Stimulated activated CD8-positive, alpha-beta memory T cell treated with anti-CD3 and anti-CD28 coated beads, Interleukin-2, amount 100 ng/mL, for 1 hour (primary cell): ENCODE measurements around the gene HACD4.
"Not testable (repeated sequence)": the region's sequence is repeated elsewhere in the genome, so short reads cannot be mapped to it uniquely, and the experiment has no call there.

Experiments
- DNase-seq, 2 donors: peaks; one replicate each; pipeline ENCODE4 v3.0.0-alpha.2; 2020; ENCODE audit warnings: low read depth in 2 of 2

Gene HACD4

DNA sequence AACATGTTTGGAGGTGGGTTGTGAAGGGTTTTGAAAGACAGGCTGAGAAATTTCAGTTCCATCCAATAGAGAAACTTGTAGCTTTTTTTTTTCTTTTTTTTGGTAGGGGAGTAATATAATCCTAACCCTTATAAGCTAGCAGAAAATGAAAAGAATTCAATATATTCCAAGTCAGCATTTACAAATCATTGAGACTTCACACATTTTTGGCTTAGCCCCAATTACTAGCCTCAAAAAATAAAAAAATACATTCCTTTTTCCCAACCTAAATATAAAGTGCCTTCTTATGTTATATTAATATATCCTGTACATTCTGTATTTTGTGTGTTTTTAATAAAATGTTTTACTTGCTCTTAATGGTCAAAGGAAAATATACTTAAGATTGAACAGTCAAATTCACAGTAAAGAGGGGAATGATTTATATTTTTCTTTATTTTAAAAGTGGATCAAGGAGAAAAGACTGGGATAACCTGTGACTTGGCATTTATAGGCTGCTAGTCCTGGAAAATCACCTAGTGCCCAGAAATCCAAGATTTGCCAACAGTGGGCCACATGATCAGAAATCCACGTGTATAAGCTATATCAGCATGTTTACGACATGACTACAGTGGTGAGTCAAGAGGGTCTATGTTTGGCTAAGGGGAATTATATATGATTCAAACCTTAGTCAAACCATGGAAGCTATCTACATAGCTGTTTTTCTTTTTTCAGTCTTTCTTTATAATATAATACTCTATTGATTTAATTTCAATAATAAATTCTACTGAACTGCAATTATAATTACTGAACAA lies 14.5 kb downstream of the HACD4 start:
- DNase-seq = no peak

GRCh38 chr9:21015995-21016394 lies 15.4 kb downstream of the HACD4 start:
- no peak for DNase-seq

GRCh38 chr9:21015129-21015815 lies 16.2 kb downstream of the HACD4 start:
- DNase-seq = no peak

GRCh38 chr9:21002040-21002439 lies 29.4 kb downstream of the HACD4 start:
- no peak for DNase-seq

- DNase-seq = no peak
These were observed 29.9 kb downstream of the HACD4 start for GRCh38 chr9:21001581-21001980.

DNA sequence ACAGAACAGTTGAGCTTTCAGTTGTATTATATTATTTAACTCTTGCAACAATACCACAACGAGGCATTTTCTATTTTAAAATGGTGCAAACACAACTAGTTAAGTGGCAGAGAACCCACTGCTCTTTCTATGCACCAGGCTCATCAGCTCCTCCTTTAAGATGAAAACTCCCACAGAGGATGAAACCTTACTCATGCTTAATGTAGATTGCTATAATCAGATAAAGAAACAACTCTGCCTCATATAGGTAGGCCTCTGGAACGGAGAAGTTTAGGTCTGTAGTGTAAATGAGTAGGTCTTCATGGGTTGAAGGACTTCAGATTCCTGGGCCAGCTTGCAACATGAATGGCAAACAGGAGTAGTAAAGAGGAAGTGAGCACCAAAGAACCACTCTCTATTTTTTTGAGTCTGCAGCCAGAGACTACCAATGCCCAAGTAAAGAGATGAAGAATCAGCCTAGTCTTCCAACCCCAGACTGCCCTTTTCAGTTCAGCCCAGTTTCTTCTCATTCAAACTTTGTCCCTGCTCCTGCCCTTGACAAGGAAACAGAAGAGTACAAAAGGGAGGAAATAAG lies 33.9 kb downstream of the HACD4 start:
- no peak for DNase-seq

- no peak for DNase-seq
These were observed 34.6 kb downstream of the HACD4 start for GRCh38 chr9:20996809-20997208.

DNA sequence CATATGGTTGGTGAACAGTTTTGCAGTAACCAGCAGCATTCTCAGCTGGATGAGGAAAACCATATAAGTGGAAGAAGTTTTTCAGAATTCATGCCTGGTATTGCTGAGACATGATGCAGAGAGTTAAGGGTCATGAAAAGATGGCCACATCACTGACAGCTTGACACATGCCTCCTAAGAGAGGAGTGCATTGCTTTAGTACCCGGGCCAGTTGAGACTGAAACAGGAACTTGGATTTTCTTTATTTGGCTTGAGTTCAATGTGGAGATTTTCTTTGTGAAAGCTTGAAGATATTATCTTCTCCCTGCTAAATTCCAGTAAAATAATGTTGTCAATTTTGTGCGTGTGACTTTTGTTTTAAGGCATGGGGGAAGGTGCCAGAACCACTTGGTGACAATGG lies 35.8 kb downstream of the HACD4 start:
- DNase-seq = no peak

DNA sequence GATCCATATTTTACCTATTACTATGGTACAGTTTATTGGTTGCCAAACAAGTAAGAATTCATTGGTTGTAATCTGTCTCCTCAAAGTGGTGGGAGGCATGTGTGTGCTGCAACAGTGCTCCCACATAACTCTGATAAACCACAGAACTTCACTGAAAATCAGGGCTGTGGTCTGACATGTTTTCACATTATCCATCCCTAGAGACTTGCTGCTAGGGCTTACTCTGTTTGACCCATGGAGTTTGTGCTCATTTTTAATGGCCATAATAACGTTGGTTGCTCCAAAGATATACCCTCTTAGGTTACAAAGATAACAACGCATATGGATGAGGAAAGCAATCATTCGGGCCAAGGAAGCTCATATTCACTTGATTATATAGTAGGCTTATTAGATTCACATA lies 37.0 kb downstream of the HACD4 start:
- DNase-seq = no peak

GRCh38 chr9:20990867-20991266 lies 40.6 kb downstream of the HACD4 start:
- DNase-seq = no peak

- DNase-seq = no peak
These were observed 41.5 kb downstream of the HACD4 start for GRCh38 chr9:20989923-20990341.

DNA sequence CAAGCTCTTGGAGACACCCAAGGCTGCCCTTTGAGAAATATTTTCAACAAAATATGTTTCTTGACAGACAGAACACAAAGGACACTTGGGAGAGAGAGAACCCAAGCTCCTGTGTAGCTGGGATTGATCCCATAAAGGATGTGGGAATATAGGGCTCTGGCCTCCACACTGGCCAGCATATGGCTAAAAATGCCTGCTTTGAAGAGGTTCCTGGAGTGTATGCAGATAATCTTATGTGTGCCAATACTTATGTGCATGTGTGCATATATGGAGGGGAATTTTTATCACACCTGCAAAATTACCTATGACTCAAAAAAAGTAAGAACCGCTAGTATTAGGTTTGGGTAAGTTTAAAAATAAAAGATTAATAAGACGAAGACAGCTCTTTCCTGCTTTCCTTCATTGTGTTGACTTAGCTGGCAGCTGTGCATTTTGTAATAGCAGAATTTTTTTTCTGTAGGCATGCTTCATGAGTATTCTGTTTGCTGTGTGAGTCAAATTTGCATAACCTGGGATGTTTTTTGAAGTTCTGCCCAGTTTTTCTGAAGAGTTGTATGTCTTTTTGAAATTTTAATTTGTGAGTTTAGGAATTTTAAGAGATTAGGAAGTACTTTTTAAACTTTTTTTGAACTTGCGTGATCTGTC lies 42.6 kb downstream of the HACD4 start:
- no peak for DNase-seq

DNA sequence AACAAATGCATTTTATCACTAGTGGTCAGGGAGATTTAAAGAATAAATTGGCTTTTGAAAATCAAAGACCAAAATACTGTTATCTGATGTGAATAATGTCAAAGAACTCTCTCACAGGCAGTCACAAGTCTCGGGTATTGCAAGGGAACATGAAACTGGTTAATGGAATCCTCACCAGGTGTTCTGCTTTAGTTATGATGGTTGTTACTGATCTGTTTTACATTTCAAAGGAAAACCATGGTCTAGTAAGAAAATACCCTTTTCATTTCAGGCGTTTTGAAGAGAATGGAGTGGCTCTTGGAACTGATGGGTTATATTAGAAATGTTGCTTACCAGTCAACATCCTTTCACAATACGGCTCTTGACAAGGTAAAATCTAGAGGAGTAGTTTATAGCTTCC lies 43.4 kb downstream of the HACD4 start:
- DNase-seq = no peak

DNA sequence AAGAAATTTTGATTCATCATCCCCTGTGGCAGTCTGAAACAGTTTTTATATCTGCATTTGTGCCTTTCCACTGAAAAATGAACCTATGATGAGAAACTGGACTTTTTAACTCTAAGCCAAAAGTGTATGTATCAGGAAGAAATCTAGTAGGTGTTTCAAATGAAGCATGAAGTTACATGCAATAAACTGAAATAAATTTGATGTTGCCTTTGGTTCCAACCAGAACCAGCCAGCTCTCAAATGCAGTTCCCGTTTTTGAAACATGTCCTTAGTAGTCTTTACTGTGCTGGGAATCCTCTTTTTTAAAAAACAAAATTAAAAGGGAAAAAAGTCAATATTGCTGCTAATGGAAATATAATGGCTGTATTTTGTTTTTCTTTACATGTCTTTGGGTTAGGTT lies 43.9 kb downstream of the HACD4 start:
- no peak for DNase-seq

DNA sequence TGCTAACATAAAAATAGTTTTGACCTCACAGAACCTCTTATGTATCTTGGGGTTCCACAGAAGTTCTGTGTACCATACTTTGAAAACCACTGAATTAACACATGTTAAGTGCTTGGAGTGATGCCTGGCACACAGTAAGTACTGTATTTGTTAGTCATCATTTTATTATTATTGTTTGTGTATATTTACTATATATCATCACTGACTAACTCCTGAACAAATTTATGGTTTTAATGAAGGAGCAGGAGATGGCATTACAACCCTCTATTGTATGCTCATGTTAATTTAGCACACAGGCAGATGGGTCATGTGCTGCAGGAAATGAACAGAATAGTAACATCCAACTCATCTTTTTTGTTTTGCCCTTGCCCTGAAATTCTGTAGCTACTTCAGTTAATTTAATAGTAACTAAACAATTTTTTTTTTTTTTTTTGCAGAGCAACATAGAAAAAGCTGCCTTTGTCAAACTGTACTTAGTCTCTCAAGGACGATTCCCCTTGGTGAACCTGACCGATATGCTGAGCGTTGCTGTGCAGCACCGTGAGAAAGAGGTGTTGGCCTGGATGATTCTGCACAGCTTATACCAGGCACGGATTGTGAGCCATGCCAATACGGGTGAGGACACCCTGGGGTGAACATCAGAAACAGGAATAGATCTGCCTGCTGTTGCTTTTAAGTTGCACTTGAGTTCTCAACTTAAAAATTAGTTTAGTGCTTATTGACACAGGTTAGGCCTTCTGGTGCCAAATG lies 45.4 kb downstream of the HACD4 start:
- no peak for DNase-seq

DNA sequence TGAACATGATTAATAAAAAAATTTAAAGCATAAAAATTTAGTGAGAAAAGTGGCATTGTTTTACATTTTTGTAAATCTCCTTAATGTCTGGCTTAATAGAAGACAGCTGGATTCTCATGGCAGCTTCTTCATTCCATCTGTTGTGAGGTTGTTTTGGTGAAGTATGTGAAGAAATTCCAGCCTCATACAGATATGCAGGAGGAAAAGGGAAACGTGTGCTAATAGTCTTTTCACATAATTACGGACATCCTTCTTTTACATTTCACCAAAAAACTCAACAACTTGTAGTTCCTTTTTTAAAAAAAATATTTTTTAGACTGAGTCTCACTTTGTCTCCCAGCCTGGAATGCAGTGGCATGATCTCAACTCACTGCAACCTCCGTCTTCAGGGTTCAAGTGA lies 46.9 kb downstream of the HACD4 start:
- DNase-seq = no peak

GRCh38 chr9:20981486-20981885 lies 50.0 kb downstream of the HACD4 start:
- DNase-seq = no peak

GRCh38 chr9:20980832-20981455 lies 50.5 kb downstream of the HACD4 start:
- DNase-seq = no peak

DNA sequence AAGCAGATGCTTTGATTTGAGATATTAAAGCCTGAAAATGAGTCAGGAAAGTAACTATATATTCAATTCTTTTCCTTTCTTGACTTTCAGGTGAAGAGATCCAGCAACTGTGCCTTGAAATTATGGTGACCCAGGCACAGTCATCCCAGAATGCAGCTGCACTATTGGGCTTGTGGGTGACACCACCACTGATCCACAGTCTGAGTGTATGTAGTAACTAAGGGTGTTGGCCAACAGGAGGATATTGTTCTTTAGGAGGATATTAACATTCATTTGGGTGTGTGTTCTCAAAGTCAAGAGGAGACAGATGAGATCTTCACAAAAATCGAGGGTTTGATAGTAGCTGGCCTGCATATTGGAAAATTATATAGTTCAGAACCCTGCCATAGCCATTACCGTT lies 53.2 kb downstream of the HACD4 start:
- DNase-seq = no peak

- DNase-seq = not testable (repeated sequence)
These were observed 57.1 kb downstream of the HACD4 start for GRCh38 chr9:20974191-20974938.
